Panc1 (cell line): ENCODE results near the gene MICALL2. TPM values are rescaled to one million over a fixed set of nuclear protein-coding genes. Genes with fewer than 3 reads are reported as not detected.

Experiments used
- ATAC-seq: fragments of 200-7000 bp; cut with Tn5 transposase; 2 replicates; pipeline ENCODE4 v1.9.1; 2020; ENCODE audit warnings: mild to moderate bottlenecking, moderate library complexity
- BruUV-seq: library from RNA; stranded (reverse); fragments of 400-500 nt; replicated peaks from 2 replicates; lab custom pipeline; 2021; lab: Mats Ljungman, UMichigan
- CTCF ChIA-PET: fragments of 300-600 bp; sonication (Branson Sonifier 250); formaldehyde crosslinking; loops from one replicate; lab custom pipeline; 2022; ENCODE audit warnings: antibody characterized with exemption; lab: Charles Lee
- POLR2A ChIA-PET: fragments of 300-600 bp; sonication (Branson Sonifier 250); formaldehyde crosslinking; loops from one replicate; lab custom pipeline; 2022; ENCODE audit warnings: antibody characterized with exemption; lab: Charles Lee
- DNase-seq: peaks from one replicate; pipeline ENCODE4 v3.0.0-alpha.2; 2010; ENCODE audit warnings: low read depth, low spot score
- H3K27ac ChIP-seq: 2 replicates; pipeline ENCODE4 v1.5.1; 2011; ENCODE audit warnings: mild to moderate bottlenecking, low read length, inconsistent platforms
- H3K27me3 ChIP-seq: fragments of 200-500 bp; sonication (Bioruptor generic); 2 replicates; pipeline ENCODE4 v1.6.0; 2014; ENCODE audit warnings: low read length, inconsistent platforms; ENCODE audit not compliant: control insufficient read depth, insufficient read depth
- H3K36me3 ChIP-seq: fragments of 200-500 bp; sonication (Bioruptor generic); 2 replicates; pipeline ENCODE4 v1.5.1; 2014; ENCODE audit warnings: inconsistent platforms, mild to moderate bottlenecking, low read length, moderate library complexity; ENCODE audit not compliant: control insufficient read depth, insufficient read depth
- H3K4me1 ChIP-seq: 2 replicates; pipeline ENCODE4 v1.5.1; 2011; ENCODE audit warnings: inconsistent platforms, mild to moderate bottlenecking, low read length, moderate library complexity; ENCODE audit not compliant: control insufficient read depth, insufficient read depth
- H3K4me3 ChIP-seq, 2 experiments: 2 replicates each; pipeline ENCODE4 v1.5.1; 2011 to 2012; ENCODE audit warnings: low read depth in 2 of 2, low read length in 2 of 2, mild to moderate bottlenecking in 2 of 2, inconsistent platforms in 1 of 2, moderate library complexity in 1 of 2
- H3K9me3 ChIP-seq: fragments of 200-500 bp; sonication (Bioruptor generic); 2 replicates; pipeline ENCODE4 v1.5.1; 2014; ENCODE audit warnings: low read depth, mild to moderate bottlenecking, inconsistent platforms, low read length, moderate library complexity; ENCODE audit not compliant: control insufficient read depth, insufficient read depth
- POLR2AphosphoS5 ChIP-seq: IDR thresholded peaks from 2 replicates; pipeline ENCODE4 v1.6.1; 2012; ENCODE audit warnings: mild to moderate bottlenecking, low read depth, low read length, moderate library complexity
- SIN3A ChIP-seq: IDR thresholded peaks from 2 replicates; pipeline ENCODE4 v1.6.1; 2012; ENCODE audit warnings: low read depth, mild to moderate bottlenecking, low read length, moderate library complexity, borderline replicate concordance; ENCODE audit not compliant: insufficient read depth
- TCF7L2 ChIP-seq: IDR thresholded peaks from 2 replicates; pipeline ENCODE4 v1.6.1; 2011; ENCODE audit warnings: mild to moderate bottlenecking, low read depth, low read length, inconsistent platforms
- in situ Hi-C: cut with HindIII; loops from 2 replicates; pipeline ENCODE4 v1.10.0; 2016; ENCODE audit warnings: low sequenced_read_pairs, low pct_unique_long_range_greater_than_20kb
- intact Hi-C: fragments of 100-400 bp; cut with micrococcal nuclease; formaldehyde crosslinking; loops from one replicate; pipeline ENCODE4 v1.10.0; 2022; ENCODE audit not compliant: unreplicated experiment
- total RNA-seq: library from RNA; stranded (reverse); gene quantifications from one replicate; pipeline ENCODE4 v1.2.1, GENCODE V29; 2021; ENCODE audit not compliant: unreplicated experiment
- TF ChIP-seq, protein P1 (sequence below): fragments of 450-650 bp; IDR thresholded peaks from 2 replicates; pipeline ENCODE4 v1.5.1; 2017; ENCODE audit warnings: mild to moderate bottlenecking
- TF ChIP-seq, protein P2 (sequence below), 2 experiments: IDR thresholded peaks; 2 replicates each; pipeline ENCODE4 v1.6.1; 2011 to 2012; ENCODE audit warnings: low read depth in 2 of 2, control low read depth in 1 of 2, low read length in 1 of 2, mild to moderate bottlenecking in 1 of 2, moderate library complexity in 1 of 2; ENCODE audit not compliant: insufficient read depth in 1 of 2

Gene MICALL2
- total RNA-seq, 1 experiment from 2014 or later: 144 TPM

DNA sequence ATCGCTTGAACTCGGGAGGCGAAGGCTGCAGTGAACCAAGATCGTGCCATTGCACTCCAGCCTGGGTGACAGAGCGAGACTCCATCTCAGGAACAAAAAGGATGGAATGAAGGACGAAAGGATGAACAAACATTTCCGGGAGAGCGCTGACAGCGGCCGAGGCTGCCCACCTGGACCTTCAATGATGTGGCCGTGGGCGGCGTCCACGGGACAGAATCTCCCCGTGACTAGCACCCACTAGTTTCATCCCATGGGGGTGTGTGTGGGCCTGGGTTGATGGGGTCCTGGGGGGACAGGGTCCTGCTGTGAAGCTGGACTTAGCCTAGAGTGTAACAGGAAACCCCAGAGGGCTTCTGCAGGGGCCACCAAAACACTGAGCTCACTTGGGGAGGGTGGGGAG lies 32.8 kb downstream of the MICALL2 start:
- intact Hi-C loops: no loop called here
- DNase-seq (no peak), ATAC-seq (no peak)
- ChIA-PET POLR2A (no interaction called here), CTCF (interaction anchor here (0.7 kb wide), 1 partner anchor 137 kb away, joined by 4 read pairs; no protein-coding TSS in a partner anchor)
- in situ Hi-C loops: no loop called here
- peaks cover 11% of the 10 kb centered on the region for H3K4me1 ChIP-seq
- H3K4me3 ChIP-seq: no peak overlapping the region
- TF ChIP-seq, protein P1, sequence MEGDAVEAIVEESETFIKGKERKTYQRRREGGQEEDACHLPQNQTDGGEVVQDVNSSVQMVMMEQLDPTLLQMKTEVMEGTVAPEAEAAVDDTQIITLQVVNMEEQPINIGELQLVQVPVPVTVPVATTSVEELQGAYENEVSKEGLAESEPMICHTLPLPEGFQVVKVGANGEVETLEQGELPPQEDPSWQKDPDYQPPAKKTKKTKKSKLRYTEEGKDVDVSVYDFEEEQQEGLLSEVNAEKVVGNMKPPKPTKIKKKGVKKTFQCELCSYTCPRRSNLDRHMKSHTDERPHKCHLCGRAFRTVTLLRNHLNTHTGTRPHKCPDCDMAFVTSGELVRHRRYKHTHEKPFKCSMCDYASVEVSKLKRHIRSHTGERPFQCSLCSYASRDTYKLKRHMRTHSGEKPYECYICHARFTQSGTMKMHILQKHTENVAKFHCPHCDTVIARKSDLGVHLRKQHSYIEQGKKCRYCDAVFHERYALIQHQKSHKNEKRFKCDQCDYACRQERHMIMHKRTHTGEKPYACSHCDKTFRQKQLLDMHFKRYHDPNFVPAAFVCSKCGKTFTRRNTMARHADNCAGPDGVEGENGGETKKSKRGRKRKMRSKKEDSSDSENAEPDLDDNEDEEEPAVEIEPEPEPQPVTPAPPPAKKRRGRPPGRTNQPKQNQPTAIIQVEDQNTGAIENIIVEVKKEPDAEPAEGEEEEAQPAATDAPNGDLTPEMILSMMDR: no peak
- TF ChIP-seq TCF7L2 (no peak), SIN3A (no peak), POLR2AphosphoS5 (no peak)
- TF ChIP-seq, protein P2, sequence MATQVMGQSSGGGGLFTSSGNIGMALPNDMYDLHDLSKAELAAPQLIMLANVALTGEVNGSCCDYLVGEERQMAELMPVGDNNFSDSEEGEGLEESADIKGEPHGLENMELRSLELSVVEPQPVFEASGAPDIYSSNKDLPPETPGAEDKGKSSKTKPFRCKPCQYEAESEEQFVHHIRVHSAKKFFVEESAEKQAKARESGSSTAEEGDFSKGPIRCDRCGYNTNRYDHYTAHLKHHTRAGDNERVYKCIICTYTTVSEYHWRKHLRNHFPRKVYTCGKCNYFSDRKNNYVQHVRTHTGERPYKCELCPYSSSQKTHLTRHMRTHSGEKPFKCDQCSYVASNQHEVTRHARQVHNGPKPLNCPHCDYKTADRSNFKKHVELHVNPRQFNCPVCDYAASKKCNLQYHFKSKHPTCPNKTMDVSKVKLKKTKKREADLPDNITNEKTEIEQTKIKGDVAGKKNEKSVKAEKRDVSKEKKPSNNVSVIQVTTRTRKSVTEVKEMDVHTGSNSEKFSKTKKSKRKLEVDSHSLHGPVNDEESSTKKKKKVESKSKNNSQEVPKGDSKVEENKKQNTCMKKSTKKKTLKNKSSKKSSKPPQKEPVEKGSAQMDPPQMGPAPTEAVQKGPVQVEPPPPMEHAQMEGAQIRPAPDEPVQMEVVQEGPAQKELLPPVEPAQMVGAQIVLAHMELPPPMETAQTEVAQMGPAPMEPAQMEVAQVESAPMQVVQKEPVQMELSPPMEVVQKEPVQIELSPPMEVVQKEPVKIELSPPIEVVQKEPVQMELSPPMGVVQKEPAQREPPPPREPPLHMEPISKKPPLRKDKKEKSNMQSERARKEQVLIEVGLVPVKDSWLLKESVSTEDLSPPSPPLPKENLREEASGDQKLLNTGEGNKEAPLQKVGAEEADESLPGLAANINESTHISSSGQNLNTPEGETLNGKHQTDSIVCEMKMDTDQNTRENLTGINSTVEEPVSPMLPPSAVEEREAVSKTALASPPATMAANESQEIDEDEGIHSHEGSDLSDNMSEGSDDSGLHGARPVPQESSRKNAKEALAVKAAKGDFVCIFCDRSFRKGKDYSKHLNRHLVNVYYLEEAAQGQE (IDR thresholded peaks at IDR 0.05; ENCODE audit: insufficient read depth in 1 of 2, low read depth in 2 of 2, low read length in 1 of 2): no peak
- no peak overlapping the region for H3K27ac ChIP-seq
- H3K27me3 ChIP-seq: no peaks in the 10 kb centered on the region
- no TSS peak for BruUV-seq
- no peaks in the 10 kb centered on the region for H3K36me3 ChIP-seq
- H3K9me3 ChIP-seq: no peaks in the 10 kb centered on the region

GRCh38 chr7:1425292-1426136 lies 33.8 kb downstream of the MICALL2 start:
- ChIA-PET CTCF (interaction anchor here (0.7 kb wide), 1 partner anchor 138 kb away, joined by 4 read pairs; no protein-coding TSS in a partner anchor), POLR2A (interaction anchor here (0.6 kb wide), 1 partner anchor 219 kb away, joined by 3 read pairs; no protein-coding TSS in a partner anchor)
- intact Hi-C loops: no loop called here
- peaks cover 11% of the 10 kb centered on the region for H3K4me1 ChIP-seq
- H3K27ac ChIP-seq: no peak overlapping the region
- peak; percentile 73 for ATAC-seq
- TF ChIP-seq, protein P1: no peak
- TF ChIP-seq TCF7L2 (no peak), POLR2AphosphoS5 (no peak), SIN3A (no peak)
- TF ChIP-seq, protein P2 (IDR thresholded peaks at IDR 0.05; ENCODE audit: insufficient read depth in 1 of 2, low read depth in 2 of 2, low read length in 1 of 2): no peak
- H3K36me3 ChIP-seq: no peaks in the 10 kb centered on the region
- no peak overlapping the region for H3K4me3 ChIP-seq
- no peaks in the 10 kb centered on the region for H3K9me3 ChIP-seq
- BruUV-seq: no TSS peak
- in situ Hi-C loops: no loop called here
- no peak for DNase-seq
- H3K27me3 ChIP-seq: no peaks in the 10 kb centered on the region
